GM23338 (cell line): Measurements from ENCODE around the gene GSTP1. TPM values are rescaled to one million over a fixed set of nuclear protein-coding genes. Genes with fewer than 3 reads are reported as not detected.

ENCODE experiments used
- ATAC-seq: fragments of 200-7000 bp; cut with Tn5 transposase; 3 replicates; pipeline ENCODE4 v1.9.1; 2020
- DNase-seq: peaks from one replicate; pipeline ENCODE4 v3.0.0-alpha.2; 2015; ENCODE audit warnings: low spot score
- H2AFZ ChIP-seq: fragments of 200-600 bp; sonication (generic); 2 replicates; pipeline ENCODE4 v1.8.0; 2016; ENCODE audit warnings: antibody characterized with exemption, mild to moderate bottlenecking, moderate library complexity
- H3F3A ChIP-seq: fragments of 200-600 bp; sonication (generic); replicated peaks from 2 replicates; pipeline ENCODE4 v1.8.0; 2017; ENCODE audit warnings: antibody characterized with exemption, mixed run types, low read depth
- H3K27ac ChIP-seq: fragments of 200-600 bp; sonication (generic); 2 replicates; pipeline ENCODE4 v1.6.1; 2016; ENCODE audit warnings: low read depth
- H3K27me3 ChIP-seq: fragments of 200-600 bp; sonication (generic); 2 replicates; pipeline ENCODE4 v1.8.0; 2016; ENCODE audit warnings: mild to moderate bottlenecking, mixed run types, moderate library complexity; ENCODE audit not compliant: insufficient read depth
- H3K36me3 ChIP-seq: fragments of 200-600 bp; sonication (generic); 2 replicates; pipeline ENCODE4 v1.8.0; 2016; ENCODE audit warnings: mild to moderate bottlenecking; ENCODE audit not compliant: insufficient read depth
- H3K4me1 ChIP-seq: fragments of 200-600 bp; sonication (generic); 2 replicates; pipeline ENCODE4 v1.8.0; 2016; ENCODE audit warnings: mild to moderate bottlenecking, moderate library complexity; ENCODE audit not compliant: insufficient read depth
- H3K4me2 ChIP-seq: fragments of 200-600 bp; sonication (generic); 2 replicates; pipeline ENCODE4 v1.7.1; 2017; ENCODE audit warnings: mixed run types
- H3K4me3 ChIP-seq: fragments of 200-600 bp; sonication (generic); 2 replicates; pipeline ENCODE4 v1.6.1; 2016; ENCODE audit warnings: mixed run types
- H3K79me2 ChIP-seq: fragments of 200-600 bp; sonication (generic); replicated peaks from 2 replicates; pipeline ENCODE4 v1.8.0; 2017; ENCODE audit warnings: mild to moderate bottlenecking; ENCODE audit not compliant: insufficient read depth
- H3K9me2 ChIP-seq: fragments of 200-600 bp; sonication (generic); 2 replicates; pipeline ENCODE4 v1.8.0; 2017; ENCODE audit not compliant: insufficient read depth
- H4K20me1 ChIP-seq: fragments of 200-600 bp; sonication (generic); replicated peaks from 2 replicates; pipeline ENCODE4 v1.8.0; 2017; ENCODE audit warnings: mild to moderate bottlenecking; ENCODE audit not compliant: insufficient read depth
- H3K27ac Mint-ChIP-seq: 2 replicates; pipeline ENCODE4 v1.8.0; 2020; ENCODE audit warnings: inconsistent platforms, mild to moderate bottlenecking, moderate library complexity, mixed read lengths
- H3K27me3 Mint-ChIP-seq: 3 replicates; pipeline ENCODE4 v1.8.0; 2022; ENCODE audit warnings: low read depth, mild to moderate bottlenecking, moderate library complexity, mixed read lengths, inconsistent platforms; ENCODE audit not compliant: insufficient read depth, poor library complexity
- H3K36me3 Mint-ChIP-seq: 3 replicates; pipeline ENCODE4 v1.8.0; 2021; ENCODE audit warnings: low read depth, mild to moderate bottlenecking, inconsistent platforms, moderate library complexity, mixed read lengths
- H3K4me1 Mint-ChIP-seq: 3 replicates; pipeline ENCODE4 v1.8.0; 2020; ENCODE audit warnings: mild to moderate bottlenecking, inconsistent platforms, mixed read lengths
- H3K4me3 Mint-ChIP-seq: 3 replicates; pipeline ENCODE4 v1.8.0; 2021; ENCODE audit warnings: moderate library complexity, mild to moderate bottlenecking, inconsistent platforms, mixed read lengths
- H3K9me3 Mint-ChIP-seq: 3 replicates; pipeline ENCODE4 v1.8.0; 2020; ENCODE audit warnings: moderate library complexity, mild to moderate bottlenecking, inconsistent platforms, mixed read lengths
- CREB1 ChIP-seq: fragments of 250-450 bp; sonication (Bioruptor Pico); IDR thresholded peaks from 2 replicates; pipeline ENCODE4 v1.5.0; 2020; ENCODE audit warnings: low read depth, mild to moderate bottlenecking, moderate library complexity
- ETS1 ChIP-seq: IDR thresholded peaks from 2 replicates; pipeline ENCODE4 v1.6.1; 2016; ENCODE audit warnings: antibody characterized with exemption
- EZH2 ChIP-seq: fragments of 200-600 bp; sonication (generic); IDR thresholded peaks from one replicate; pipeline ENCODE4 v1.8.0; 2017; ENCODE audit warnings: antibody characterized with exemption, mild to moderate bottlenecking, low read depth; ENCODE audit not compliant: unreplicated experiment
- JUNB ChIP-seq: IDR thresholded peaks from one replicate; pipeline ENCODE4 v1.6.1; 2016; ENCODE audit warnings: antibody characterized with exemption; ENCODE audit not compliant: unreplicated experiment
- NANOG ChIP-seq: IDR thresholded peaks from 2 replicates; pipeline ENCODE4 v1.6.1; 2016; ENCODE audit warnings: antibody characterized with exemption, borderline replicate concordance
- POLR2AphosphoS5 ChIP-seq: IDR thresholded peaks from 2 replicates; pipeline ENCODE4 v1.6.1; 2016; ENCODE audit warnings: antibody characterized with exemption, low read depth
- STAT1 ChIP-seq: IDR thresholded peaks from one replicate; pipeline ENCODE4 v1.6.1; 2016; ENCODE audit warnings: antibody characterized with exemption; ENCODE audit not compliant: unreplicated experiment
- ZNF114 ChIP-seq: fragments of 250-450 bp; sonication (Bioruptor Pico); IDR thresholded peaks from 2 replicates; pipeline ENCODE4 v1.5.0; 2020; ENCODE audit warnings: mild to moderate bottlenecking, moderate library complexity
- ZNF331 ChIP-seq: fragments of 250-450 bp; sonication (Bioruptor Pico); IDR thresholded peaks from 2 replicates; pipeline ENCODE4 v1.5.0; 2020; ENCODE audit warnings: low read depth, mild to moderate bottlenecking, moderate library complexity
- long read RNA-seq: library from polyadenylated mRNA; unstranded; transcript quantifications from one replicate; pipeline ENCODE4 v2.0.0, GENCODE V29; 2020; ENCODE audit not compliant: unreplicated experiment
- polyA plus RNA-seq: library from polyadenylated mRNA; unstranded; fragments of >200 nt; fragmentation: Nextera tagmentation; extraction: Ambion mirVana; gene quantifications from 2 replicates; pipeline ENCODE4 v1.2.1, GENCODE V29; 2016
- total RNA-seq: library from RNA; depleted of rRNA; stranded (reverse); fragments of >200 nt; shearing (Covaris generic); gene quantifications from 2 replicates; pipeline ENCODE4 v1.2.3, GENCODE V29; 2014; rRNA removed
- TF ChIP-seq, protein P1 (sequence below), 2 experiments: fragments of 200-600 bp in 1 of 2; sonication (generic) in 1 of 2; conservative IDR thresholded peaks; 2 replicates each; pipeline versions ENCODE4 v1.5.1 to v1.6.1; 2016 to 2017; ENCODE audit warnings: antibody characterized with exemption in 2 of 2, low read depth in 2 of 2, mild to moderate bottlenecking in 2 of 2, moderate library complexity in 1 of 2
- TF ChIP-seq, protein P2 (sequence below): IDR thresholded peaks from one replicate; pipeline ENCODE4 v1.6.1; 2018; ENCODE audit warnings: antibody characterized with exemption; ENCODE audit not compliant: unreplicated experiment
- TF ChIP-seq, protein P3 (sequence below): fragments of 250-450 bp; sonication (Bioruptor Pico); IDR thresholded peaks from 2 replicates; pipeline ENCODE4 v1.5.0; 2020; ENCODE audit warnings: mild to moderate bottlenecking, moderate library complexity

Gene GSTP1
- total RNA-seq (1,021 and 1,776 TPM in 2 replicates), polyA plus RNA-seq (1,881 and 1,914 TPM in 2 replicates)
- long read RNA-seq, transcript GSTP1-202 (7 exons, 961 nt), result major isoform, 1,850 of 2,293 reads
- long read RNA-seq, partial matches to known transcripts, result 394 of 2,293 reads
- long read RNA-seq, other reads (novel, unspliced or antisense), result 48 of 2,293 reads

DNA sequence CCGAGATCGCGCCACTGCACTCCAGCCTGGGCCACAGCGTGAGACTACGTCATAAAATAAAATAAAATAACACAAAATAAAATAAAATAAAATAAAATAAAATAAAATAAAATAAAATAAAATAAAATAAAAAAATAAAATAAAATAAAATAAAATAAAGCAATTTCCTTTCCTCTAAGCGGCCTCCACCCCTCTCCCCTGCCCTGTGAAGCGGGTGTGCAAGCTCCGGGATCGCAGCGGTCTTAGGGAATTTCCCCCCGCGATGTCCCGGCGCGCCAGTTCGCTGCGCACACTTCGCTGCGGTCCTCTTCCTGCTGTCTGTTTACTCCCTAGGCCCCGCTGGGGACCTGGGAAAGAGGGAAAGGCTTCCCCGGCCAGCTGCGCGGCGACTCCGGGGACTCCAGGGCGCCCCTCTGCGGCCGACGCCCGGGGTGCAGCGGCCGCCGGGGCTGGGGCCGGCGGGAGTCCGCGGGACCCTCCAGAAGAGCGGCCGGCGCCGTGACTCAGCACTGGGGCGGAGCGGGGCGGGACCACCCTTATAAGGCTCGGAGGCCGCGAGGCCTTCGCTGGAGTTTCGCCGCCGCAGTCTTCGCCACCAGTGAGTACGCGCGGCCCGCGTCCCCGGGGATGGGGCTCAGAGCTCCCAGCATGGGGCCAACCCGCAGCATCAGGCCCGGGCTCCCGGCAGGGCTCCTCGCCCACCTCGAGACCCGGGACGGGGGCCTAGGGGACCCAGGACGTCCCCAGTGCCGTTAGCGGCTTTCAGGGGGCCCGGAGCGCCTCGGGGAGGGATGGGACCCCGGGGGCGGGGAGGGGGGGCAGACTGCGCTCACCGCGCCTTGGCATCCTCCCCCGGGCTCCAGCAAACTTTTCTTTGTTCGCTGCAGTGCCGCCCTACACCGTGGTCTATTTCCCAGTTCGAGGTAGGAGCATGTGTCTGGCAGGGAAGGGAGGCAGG lies at the start of gene GSTP1:
GSTP1 (plus strand) TSS at position 566 of the 958 bp plus-strand sequence; CDS start at position 598, 32 bp downstream.
- H3K4me2 ChIP-seq, result peak within 1 kb of the TSS; percentile 95
- peaks cover 17% of the 10 kb centered on the region; the same call in 1 of the 2 replicates for H4K20me1 ChIP-seq
- H3K27ac ChIP-seq, result peak within 1 kb of the TSS; percentile 80; the same call in 1 of the 2 replicates
- H3K27ac Mint-ChIP-seq, result peak within 1 kb of the TSS; percentile 99
- peaks cover 58% of the 10 kb centered on the region for H3K4me1 Mint-ChIP-seq
- peaks cover 20% of the 10 kb centered on the region for H3F3A ChIP-seq
- no peak within 1 kb of the TSS for H2AFZ ChIP-seq
- DNase-seq (peak; percentile 90), ATAC-seq (peak; percentile 87)
- no peaks in the 10 kb centered on the region for H3K9me2 ChIP-seq
- H3K27me3 Mint-ChIP-seq, result peaks cover 29% of the 10 kb centered on the region
- H3K9me3 Mint-ChIP-seq, result peaks cover 2% of the 10 kb centered on the region; the same call in 2 of the 3 replicates
- H3K36me3 Mint-ChIP-seq, result peaks cover 42% of the 10 kb centered on the region
- peaks cover 27% of the 10 kb centered on the region for H3K79me2 ChIP-seq
- peak within 1 kb of the TSS; percentile 88 for H3K4me3 ChIP-seq
- H3K36me3 ChIP-seq, result peaks cover 11% of the 10 kb centered on the region; the same call in 1 of the 2 replicates
- peaks cover 39% of the 10 kb centered on the region for H3K4me1 ChIP-seq
- H3K4me3 Mint-ChIP-seq, result peak within 1 kb of the TSS; percentile 96
- no peaks in the 10 kb centered on the region for H3K27me3 ChIP-seq
- TF ChIP-seq POLR2AphosphoS5 (peak; percentile 97), JUNB (no peak), CREB1 (CRISPR knock-in tag) (no peak; the same call in none of the 2 replicates), EZH2 (no peak), ETS1 (no peak), ZNF114 (CRISPR knock-in tag) (no peak), ZNF331 (CRISPR knock-in tag) (no peak), STAT1 (no peak), NANOG (no peak)
- TF ChIP-seq, protein P1, sequence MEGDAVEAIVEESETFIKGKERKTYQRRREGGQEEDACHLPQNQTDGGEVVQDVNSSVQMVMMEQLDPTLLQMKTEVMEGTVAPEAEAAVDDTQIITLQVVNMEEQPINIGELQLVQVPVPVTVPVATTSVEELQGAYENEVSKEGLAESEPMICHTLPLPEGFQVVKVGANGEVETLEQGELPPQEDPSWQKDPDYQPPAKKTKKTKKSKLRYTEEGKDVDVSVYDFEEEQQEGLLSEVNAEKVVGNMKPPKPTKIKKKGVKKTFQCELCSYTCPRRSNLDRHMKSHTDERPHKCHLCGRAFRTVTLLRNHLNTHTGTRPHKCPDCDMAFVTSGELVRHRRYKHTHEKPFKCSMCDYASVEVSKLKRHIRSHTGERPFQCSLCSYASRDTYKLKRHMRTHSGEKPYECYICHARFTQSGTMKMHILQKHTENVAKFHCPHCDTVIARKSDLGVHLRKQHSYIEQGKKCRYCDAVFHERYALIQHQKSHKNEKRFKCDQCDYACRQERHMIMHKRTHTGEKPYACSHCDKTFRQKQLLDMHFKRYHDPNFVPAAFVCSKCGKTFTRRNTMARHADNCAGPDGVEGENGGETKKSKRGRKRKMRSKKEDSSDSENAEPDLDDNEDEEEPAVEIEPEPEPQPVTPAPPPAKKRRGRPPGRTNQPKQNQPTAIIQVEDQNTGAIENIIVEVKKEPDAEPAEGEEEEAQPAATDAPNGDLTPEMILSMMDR (conservative IDR thresholded peaks at IDR 0.05; ENCODE audit: low read depth in 2 of 2), result peak; percentile 55 to 69
- TF ChIP-seq, protein P2, sequence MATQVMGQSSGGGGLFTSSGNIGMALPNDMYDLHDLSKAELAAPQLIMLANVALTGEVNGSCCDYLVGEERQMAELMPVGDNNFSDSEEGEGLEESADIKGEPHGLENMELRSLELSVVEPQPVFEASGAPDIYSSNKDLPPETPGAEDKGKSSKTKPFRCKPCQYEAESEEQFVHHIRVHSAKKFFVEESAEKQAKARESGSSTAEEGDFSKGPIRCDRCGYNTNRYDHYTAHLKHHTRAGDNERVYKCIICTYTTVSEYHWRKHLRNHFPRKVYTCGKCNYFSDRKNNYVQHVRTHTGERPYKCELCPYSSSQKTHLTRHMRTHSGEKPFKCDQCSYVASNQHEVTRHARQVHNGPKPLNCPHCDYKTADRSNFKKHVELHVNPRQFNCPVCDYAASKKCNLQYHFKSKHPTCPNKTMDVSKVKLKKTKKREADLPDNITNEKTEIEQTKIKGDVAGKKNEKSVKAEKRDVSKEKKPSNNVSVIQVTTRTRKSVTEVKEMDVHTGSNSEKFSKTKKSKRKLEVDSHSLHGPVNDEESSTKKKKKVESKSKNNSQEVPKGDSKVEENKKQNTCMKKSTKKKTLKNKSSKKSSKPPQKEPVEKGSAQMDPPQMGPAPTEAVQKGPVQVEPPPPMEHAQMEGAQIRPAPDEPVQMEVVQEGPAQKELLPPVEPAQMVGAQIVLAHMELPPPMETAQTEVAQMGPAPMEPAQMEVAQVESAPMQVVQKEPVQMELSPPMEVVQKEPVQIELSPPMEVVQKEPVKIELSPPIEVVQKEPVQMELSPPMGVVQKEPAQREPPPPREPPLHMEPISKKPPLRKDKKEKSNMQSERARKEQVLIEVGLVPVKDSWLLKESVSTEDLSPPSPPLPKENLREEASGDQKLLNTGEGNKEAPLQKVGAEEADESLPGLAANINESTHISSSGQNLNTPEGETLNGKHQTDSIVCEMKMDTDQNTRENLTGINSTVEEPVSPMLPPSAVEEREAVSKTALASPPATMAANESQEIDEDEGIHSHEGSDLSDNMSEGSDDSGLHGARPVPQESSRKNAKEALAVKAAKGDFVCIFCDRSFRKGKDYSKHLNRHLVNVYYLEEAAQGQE, result no peak
- TF ChIP-seq, protein P3, sequence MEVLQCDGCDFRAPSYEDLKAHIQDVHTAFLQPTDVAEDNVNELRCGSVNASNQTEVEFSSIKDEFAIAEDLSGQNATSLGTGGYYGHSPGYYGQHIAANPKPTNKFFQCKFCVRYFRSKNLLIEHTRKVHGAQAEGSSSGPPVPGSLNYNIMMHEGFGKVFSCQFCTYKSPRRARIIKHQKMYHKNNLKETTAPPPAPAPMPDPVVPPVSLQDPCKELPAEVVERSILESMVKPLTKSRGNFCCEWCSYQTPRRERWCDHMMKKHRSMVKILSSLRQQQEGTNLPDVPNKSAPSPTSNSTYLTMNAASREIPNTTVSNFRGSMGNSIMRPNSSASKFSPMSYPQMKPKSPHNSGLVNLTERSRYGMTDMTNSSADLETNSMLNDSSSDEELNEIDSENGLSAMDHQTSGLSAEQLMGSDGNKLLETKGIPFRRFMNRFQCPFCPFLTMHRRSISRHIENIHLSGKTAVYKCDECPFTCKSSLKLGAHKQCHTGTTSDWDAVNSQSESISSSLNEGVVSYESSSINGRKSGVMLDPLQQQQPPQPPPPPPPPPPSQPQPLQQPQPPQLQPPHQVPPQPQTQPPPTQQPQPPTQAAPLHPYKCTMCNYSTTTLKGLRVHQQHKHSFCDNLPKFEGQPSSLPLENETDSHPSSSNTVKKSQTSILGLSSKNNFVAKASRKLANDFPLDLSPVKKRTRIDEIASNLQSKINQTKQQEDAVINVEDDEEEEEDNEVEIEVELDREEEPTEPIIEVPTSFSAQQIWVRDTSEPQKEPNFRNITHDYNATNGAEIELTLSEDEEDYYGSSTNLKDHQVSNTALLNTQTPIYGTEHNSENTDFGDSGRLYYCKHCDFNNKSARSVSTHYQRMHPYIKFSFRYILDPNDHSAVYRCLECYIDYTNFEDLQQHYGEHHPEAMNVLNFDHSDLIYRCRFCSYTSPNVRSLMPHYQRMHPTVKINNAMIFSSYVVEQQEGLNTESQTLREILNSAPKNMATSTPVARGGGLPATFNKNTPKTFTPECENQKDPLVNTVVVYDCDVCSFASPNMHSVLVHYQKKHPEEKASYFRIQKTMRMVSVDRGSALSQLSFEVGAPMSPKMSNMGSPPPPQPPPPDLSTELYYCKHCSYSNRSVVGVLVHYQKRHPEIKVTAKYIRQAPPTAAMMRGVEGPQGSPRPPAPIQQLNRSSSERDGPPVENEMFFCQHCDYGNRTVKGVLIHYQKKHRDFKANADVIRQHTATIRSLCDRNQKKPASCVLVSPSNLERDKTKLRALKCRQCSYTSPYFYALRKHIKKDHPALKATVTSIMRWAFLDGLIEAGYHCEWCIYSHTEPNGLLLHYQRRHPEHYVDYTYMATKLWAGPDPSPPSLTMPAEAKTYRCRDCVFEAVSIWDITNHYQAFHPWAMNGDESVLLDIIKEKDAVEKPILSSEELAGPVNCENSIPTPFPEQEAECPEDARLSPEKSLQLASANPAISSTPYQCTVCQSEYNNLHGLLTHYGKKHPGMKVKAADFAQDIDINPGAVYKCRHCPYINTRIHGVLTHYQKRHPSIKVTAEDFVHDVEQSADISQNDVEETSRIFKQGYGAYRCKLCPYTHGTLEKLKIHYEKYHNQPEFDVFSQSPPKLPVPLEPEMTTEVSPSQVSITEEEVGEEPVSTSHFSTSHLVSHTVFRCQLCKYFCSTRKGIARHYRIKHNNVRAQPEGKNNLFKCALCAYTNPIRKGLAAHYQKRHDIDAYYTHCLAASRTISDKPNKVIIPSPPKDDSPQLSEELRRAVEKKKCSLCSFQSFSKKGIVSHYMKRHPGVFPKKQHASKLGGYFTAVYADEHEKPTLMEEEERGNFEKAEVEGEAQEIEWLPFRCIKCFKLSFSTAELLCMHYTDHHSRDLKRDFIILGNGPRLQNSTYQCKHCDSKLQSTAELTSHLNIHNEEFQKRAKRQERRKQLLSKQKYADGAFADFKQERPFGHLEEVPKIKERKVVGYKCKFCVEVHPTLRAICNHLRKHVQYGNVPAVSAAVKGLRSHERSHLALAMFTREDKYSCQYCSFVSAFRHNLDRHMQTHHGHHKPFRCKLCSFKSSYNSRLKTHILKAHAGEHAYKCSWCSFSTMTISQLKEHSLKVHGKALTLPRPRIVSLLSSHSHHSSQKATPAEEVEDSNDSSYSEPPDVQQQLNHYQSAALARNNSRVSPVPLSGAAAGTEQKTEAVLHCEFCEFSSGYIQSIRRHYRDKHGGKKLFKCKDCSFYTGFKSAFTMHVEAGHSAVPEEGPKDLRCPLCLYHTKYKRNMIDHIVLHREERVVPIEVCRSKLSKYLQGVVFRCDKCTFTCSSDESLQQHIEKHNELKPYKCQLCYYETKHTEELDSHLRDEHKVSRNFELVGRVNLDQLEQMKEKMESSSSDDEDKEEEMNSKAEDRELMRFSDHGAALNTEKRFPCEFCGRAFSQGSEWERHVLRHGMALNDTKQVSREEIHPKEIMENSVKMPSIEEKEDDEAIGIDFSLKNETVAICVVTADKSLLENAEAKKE (CRISPR knock-in tag), result no peak
